Activated CD4-positive, CD25-positive, alpha-beta regulatory T cell treated with anti-CD3 and anti-CD28 coated beads, Interleukin-2, amount 50 U/mL, for 72 hours (primary cell): ENCODE data around the gene SNTB2.
A peak's percentile ranks its signal among the peaks of the same experiment; 100 is the strongest.

Experiments
- DNase-seq: peaks from one replicate; pipeline ENCODE4 v3.0.0; 2021

SNTB2 gene

DNA sequence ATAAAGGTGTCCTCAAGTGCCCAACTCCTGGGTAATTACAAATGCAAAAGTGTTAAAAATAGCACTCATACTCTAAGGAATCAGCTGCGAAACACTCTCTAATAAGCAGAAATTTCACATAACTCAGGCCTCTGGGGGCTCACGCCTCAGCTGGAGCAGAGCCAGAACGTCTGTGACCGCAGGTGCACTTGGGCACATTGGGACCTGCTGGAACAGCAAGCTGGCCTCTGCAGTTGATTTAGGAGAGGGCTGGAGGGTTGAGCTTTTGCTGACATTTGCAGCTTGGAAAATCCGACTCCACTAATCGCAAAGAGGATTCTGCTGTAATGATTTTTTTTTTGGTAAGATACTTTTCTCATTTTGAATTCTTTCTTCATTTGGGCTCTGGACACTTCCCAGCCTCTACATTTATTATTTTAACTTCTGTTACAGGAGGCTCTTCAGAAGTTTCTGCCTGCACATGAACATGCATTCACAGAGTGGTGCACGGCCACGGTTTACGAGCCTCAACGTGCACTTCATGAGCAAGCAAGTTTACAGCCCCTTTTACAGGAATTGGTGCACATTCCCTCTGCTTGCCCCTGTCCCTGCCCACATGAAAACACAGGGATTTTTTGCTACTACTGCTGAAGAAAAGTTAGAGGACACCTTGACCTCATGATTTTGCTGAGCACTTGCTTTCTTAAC, 4.1 kb upstream of the SNTB2 start:
- no peak for DNase-seq

DNA sequence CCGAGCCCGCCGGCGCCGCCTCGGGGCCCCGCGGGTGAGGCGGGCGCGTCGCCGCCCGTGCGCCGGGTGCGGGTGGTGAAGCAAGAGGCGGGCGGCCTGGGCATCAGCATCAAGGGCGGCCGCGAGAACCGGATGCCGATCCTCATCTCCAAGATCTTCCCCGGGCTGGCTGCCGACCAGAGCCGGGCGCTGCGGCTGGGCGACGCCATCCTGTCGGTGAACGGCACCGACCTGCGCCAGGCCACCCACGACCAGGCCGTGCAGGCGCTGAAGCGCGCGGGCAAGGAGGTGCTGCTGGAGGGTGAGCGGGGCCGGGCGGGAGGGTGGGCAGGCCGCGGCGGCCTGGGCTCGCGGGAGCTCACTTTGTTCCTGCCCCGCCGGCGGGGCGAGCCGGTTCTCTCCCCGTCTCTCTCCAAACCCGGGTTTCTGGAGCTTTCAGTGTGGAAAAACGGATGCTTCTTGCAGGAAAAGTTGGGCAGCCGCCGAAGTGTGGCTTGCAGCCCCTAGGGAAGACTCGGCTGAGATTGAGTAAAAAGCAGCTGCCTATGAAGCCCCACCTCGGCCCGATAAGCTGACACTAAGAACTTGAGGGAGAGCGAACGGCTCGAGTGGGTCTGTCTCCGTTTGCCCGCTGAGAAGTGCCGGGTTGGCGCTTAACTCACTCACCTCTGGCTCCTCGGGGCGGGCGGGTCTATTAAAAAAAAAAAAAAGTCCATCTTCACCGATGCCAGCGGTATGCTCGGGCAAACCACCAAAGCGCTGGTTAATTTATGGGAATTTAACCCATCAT, 677 bp downstream of the SNTB2 start:
- peak; percentile 54 for DNase-seq

DNA sequence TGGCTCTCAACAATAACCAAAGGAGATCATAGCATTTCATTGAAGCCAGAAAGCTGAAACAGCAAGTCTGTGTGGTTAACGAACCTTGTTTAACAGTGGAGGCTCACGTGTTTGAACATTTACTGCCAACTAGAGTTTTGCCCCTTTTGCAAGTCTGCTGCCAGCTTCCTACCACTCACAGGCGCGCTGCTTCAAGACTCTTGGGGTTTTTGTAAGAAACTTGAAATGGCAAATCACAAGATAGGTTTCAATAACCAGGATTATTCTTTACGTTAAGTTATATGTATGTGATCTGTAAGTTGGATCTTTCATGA, 1.2 kb downstream of the SNTB2 start:
- no peak for DNase-seq

DNA sequence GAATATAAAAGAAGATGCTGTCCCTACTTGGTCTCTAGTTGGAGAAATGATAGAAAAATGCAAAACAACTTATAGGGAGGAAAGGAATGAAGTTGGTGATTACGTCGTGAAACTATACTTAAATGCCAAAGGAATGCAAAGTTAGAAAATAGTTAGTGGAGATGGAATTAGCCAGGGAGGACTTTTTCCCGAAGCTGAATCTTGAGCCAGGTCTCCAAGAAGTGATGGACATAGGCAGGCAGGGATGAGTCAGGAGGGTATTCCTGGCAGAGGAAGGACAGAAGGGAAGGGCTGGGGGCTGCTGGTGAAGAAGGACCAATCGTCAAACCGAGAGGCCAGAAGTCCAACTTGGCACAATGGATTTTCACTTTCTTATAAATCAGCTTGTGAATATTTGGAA, 1.8 kb downstream of the SNTB2 start:
- DNase-seq = no peak

DNA sequence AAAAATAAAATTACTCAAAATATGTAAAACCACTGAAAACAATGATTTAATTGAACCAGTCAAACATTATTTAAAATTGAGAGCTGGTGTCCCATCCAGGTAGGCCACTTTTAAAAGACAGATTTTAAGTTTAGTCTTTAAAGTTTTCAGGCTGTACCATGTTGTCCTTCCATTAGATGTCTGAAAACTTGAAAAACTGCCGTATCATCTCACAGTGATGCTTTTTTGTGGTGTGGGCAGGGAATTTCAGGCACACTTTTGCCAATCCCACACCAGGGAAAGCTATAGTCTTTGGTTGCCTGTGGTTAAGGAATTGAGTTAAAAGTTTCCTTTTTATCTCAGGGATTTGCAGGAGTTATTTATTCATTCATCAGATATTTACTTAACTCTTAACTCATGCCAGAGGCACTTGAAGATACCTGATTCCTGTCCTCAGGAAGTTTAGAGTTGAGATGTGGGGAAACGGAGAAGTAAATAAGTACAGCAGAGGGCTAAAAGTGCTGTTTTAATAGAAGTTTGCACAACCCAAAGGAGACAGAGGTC, 3.2 kb downstream of the SNTB2 start:
- no peak for DNase-seq

DNA sequence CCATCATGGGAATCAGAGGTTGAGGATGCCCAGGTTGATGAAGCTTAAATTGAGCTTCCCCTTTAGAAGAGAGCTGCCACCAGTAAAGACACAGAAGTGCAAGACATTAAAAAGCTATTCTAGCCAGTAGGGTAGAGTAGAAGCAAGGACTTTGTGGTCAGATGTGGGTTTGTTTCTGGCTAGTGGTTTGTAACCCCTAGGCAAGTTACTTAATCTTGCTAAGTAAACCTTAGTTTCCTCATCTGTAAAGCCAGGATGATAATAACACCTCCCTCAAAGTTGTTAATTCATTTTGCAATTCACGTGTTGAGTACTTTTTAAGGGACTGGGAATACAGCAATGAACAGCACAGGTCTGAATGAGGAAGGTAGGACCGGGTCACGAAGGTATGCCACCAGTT, 3.6 kb downstream of the SNTB2 start:
- DNase-seq = no peak

DNA sequence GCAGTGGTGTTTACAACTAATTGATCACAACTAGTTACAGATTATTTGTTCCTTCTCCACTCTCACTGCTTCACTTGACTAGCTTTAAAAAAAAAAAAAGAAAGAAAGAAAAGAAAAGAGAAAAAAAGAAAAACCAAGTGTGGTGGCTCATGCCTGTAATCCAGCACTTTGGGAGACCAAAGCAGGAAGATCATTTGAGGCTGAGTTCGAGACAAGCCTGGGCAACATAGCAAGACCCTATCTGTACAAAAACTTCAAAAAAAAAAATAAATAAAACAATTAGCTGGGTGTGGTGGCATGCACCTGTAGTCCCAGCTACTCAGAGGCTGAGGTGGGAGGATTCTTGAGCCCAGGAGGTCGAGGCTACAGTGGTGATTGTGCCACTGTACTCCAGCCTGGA, 4.2 kb downstream of the SNTB2 start:
- no peak for DNase-seq

DNA sequence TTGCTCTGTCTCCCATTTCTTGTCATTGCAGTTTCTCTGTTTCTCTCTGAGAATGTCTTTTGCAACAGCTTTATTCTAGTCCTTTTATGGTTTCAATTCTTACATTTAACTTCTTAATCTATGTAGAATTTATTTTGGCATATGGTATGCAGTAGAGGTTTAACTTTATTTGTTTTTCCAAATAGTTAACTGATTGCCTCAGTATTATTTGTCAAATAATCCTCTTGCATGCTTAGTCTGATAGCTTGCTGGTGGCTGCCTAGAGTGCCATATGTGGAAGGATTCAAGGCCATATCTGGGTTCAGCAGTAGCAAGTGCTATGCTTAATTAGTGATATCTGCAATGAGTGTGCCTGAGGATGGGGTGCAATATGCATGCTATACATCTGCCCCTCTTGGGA, 6.9 kb downstream of the SNTB2 start:
- no peak for DNase-seq

DNA sequence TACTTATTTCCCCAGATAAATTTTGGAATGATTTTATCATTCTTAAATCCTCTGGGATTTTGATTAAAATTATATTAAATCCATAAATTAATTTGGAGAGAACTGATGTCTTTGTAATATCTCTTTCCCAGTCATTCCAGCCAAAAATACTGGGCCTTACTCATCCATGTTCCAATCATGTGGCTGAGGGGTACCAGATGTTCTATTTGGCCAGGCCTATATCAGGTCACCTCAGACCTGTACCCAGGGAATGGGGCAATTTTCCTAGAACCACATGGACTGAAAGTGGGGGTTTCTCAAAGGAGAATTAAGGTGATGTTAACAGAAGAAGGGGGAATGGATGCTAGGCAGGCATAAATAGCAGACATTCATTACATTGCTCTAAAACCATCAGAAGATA, 7.5 kb downstream of the SNTB2 start:
- DNase-seq = no peak

DNA sequence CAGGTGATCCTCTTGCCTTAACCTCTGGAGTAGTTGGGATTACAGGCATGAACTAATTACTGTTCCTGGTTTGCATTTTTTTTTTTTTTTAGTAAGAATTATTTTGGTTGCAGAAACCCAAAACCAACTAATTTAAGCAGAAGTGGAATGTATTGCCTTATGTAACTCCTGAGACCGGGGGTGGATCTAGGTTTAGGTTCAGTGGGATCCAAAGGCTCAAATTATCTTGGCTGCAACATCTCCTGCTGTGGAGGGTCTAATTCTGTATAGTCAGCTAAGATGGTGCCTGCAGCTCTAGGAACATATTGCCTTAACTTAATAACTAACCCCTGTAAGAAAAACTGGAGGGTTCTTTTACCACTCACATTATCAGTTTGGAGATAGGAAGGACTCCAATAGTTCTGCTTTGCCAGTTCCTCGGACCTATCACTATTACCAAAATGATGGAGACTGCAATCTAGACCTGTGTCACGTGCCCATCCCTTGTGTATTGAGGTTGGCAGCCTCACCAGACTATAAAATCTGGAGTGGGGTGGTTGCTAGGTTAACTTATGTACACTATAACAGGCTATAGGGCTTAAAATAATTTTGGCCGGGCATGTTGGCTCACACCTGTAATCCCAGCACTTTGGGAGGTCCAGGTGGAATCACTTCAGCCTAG, 8.5 kb downstream of the SNTB2 start:
- no peak for DNase-seq

DNA sequence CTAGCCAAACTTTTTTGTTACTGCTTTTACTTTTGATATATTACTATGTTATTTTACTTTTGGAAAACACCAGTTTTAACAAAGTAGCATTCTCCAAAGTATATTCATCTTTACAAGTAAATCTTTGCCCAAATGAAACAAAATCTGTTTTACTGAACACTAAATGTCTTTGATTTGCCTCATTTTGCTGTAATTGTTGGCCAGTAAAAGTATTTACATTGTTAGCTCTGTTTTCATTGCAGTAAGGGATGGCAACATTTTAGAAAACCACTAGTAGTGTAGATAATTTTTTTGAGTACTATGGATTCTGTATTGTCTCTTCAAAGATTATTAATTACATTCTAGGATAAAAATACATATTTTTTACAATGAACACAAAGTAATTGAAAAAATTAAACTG, 10.6 kb downstream of the SNTB2 start:
- DNase-seq = no peak

DNA sequence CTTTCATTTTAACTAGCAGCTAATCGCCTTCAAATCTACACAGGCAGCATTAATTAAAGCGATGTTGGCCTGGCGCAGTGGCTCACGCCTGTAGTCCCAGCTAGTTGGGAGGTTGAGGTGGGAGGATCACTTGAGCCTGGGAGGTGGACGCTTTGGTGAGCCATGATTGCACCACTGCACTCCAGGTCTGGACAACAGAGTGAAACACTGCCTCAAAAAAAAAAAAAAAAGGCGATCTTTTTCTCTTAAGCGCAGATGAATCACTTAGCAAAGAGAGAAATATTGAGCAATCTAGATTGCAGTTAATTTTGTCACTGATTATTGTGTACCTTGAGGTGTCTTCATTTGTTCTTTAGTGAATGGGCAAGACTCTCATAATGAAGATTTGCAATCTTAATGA, 12.4 kb downstream of the SNTB2 start:
- DNase-seq = no peak

DNA sequence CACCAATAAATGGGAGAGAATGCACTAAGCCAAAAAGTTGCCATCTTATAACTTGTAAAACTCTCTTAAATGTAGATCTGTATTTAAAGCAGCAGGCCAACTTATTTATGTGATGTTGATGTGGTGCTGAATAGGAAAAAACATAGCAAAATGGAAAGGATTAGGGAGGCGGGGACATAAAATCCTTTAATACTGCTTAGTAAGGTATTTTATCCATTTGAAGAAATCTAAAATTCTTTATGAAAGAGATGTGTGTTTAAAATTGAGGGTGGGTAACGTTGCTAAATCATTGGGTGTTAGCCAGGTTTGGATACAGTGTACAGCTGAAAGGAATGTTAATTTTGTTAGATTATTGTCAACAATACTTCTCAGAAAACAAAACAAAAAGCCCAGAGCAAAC, 14.3 kb downstream of the SNTB2 start:
- no peak for DNase-seq

DNA sequence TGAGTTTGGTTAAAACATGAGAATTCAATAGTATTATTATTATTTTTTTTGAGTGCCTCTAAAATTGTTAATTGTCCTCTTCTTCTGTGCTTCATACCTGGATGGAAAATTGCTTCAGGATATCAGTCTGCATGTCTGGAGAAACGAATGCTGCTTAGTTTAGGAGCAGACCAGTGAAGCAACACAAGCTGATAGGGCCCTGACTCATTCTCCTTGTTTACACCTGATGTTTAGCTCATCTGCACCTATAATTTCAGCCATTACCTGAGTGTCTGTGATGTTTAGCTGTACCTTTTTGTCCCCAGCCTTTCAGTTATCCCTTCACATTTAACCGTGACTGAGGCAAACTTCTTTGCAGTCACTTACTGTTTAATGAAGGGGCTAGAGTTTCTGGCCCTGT, 14.8 kb downstream of the SNTB2 start:
- no peak for DNase-seq

DNA sequence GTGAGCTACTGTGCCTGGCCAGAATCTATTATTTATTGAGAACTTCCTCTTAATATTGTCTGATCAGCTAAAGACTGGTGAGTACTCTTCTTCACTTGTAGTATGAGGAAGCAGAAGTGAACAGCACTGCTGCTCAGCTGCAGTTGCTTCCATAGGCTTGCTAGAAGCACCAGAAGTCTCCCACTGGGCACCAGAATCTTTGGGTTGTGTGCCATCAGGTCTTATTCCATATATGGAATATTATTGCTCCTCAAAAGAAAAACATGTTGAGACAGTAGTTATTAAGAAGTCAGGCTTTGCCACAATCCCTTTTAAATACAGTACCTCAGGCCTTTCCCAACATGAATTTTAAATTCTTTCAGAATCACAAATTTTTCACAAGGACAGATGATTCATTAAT, 17.2 kb downstream of the SNTB2 start:
- no peak for DNase-seq

DNA sequence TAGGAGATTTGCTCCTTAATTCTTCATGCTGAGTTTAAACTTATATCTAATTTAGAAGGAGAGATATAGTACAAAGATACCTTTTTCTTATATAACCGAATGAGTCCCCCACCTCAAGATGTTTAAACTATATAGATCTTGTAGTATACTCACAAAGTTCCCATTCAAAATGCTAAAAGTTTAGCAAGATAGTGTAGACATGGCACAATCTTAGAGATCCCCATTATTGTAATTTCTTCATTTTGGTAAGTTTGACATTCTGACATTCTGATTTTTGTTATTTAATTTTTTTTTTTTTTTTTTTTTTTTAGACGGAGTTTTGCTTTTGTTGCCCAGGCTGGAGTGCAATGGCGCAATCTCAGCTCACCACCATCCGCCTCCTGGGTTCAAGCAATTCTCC, 22.8 kb downstream of the SNTB2 start:
- no peak for DNase-seq

DNA sequence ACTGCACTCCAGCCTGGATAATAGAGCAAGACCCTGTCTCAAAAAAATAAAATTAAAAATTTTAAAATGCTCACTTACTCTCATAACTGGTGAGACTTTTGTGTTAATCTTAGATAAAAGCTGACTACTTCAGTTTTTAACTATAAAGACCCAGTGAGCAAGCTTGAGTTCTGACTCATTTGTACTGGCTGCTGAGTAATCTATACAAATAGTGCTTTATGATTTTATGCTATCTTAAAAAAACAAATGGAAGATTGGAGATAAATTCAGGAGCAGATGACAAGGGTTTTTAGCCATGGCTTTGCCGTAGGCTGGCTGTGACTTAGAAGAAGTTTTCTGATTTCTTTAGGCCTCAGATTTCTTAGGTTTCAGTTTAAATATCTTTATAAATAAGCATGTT, 30.5 kb downstream of the SNTB2 start:
- no peak for DNase-seq

DNA sequence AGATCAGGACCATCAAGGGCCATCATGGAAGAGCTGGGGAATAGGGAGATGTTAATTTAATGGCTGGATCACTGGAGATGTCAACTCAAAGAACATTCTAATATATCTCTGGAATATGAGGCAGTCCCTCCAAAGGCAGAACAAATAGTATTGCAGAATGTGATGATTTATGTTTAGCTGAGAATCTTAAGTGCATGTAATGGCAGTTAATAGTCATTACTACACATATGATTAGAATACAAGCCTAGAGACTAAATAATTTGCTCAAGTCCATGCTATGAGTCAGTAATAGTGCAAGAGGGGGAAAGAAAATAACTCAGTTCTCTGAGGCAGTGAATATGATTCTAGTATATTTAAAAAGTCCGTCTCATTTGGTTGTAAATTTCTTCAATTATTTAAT, 32.3 kb downstream of the SNTB2 start:
- DNase-seq = no peak

DNA sequence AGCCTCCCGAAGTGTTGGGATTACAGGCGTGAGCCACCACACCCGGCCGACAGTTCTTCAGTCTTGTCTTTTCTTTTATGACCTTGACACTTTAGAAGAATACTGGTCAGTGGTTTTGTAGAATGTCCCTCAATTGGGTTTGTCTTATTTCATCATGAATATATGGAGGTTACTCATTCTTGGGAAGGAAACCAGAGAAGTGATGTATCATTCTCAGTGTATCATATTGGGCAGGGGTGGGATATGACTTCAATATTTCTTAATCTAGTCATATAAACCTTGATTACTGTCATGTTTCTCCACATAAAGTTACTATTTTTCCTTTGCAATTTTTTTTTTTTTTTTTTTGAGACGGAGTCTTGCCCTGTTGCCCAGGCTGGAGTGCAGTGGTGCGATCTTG, 36.9 kb downstream of the SNTB2 start:
- DNase-seq = no peak

DNA sequence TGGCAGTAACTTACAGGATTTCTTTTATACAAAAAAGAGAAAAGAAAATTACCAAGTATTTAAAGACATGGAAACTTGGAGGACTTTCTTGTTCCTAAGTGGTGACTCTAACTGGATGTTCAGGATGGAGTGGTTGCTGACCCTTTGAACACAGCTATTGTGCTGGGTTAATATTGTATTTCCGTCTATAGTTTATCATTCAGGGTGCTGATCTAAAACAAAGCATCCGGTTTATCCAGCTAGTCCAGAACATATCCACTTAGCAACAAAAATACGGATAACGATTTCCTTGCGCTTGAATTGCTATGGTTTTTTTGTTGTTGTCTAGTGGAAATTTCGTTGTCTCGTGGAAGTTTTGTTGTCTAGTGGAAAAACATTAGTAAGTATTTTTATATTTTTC, 38.2 kb downstream of the SNTB2 start:
- no peak for DNase-seq

DNA sequence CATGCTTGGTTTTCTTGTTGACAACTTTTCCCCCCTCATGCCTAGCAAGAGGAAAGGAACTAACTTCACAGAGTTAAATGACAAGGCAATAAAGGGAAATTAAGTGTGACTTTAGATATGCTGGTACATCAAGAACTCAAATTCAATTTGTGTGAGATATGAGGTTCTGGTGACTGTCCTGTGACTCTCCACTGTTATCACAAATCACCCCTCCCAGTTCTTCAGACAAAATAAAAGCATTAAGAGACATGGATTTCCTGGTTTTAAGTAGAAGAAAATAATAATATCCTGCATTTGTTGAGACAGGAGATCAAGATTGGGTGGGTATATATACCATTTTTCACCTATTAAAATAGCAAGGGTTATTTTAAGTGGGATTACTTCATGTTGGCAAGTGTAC, 46.2 kb downstream of the SNTB2 start:
- no peak for DNase-seq

DNA sequence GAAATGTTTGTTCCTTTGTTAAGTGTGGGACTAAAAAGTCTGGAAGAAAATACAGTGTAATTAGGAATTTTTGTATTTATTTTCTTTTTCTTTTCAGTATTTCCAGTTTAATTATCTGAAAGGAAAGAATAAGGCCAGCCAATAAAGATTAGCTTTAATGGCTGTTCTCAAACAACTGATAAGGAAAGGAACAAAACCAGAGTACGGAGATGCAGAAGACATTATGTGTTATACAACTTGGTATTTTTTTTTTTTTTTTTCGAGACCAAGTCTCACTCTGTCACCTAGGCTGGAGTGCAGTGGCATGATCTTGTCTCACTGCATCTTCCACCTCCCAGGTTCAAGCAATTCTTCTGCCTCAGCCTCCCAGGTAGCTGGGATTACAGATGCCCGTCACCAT, 47.5 kb downstream of the SNTB2 start:
- DNase-seq = no peak

DNA sequence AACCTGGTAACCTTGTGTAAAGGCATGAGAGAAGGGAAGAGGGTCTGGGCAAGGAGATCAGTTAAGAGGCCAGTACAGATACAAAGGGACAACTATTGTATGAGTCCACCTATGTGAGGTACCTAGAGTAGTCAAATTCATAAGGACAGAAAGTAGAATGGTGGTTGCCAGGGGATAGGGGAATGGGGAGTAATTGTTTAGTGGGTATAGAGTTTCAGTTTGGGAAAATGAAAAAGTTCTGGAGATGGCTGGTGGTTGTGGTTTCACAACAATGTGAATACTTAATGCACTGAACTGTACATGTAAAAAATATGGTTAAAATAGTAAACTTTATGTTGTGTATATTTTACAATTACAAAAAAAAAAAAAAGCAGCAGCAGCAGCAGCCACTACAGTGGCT, 49.4 kb downstream of the SNTB2 start:
- no peak for DNase-seq

DNA sequence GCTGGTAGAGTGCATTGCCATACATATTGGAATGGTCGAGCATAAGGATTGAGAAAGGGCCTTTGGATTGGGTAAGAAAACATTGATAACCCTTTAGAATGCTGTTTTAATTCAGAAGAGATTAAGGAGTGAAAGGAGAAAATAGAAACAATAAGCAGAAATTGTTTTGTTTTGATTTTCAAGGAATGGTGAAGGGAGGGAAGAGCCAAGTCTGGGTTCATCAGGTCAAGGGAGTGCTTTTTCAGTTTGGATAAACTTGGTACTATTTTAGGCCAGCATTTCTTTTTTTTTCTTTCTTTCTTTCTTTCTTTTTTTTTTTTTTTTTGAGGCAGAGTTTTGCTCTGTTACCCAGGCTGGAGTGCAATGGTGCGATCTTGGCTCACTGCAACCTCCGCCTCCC, 50.3 kb downstream of the SNTB2 start:
- DNase-seq = no peak
